BE2C (cell line): ENCODE measurements around the gene OLFM3.

Experiments used
- DNase-seq: peaks from one replicate; pipeline ENCODE4 v3.0.0-alpha.2; 2020
- H3K27me3 ChIP-seq: fragments of 250-450 bp; sonication (Bioruptor Pico); 2 replicates; pipeline ENCODE4 v1.5.1; 2020; ENCODE audit warnings: mild to moderate bottlenecking
- H3K36me3 ChIP-seq: fragments of 250-450 bp; sonication (Bioruptor Pico); 2 replicates; pipeline ENCODE4 v1.5.1; 2020; ENCODE audit warnings: mild to moderate bottlenecking
- H3K4me1 ChIP-seq: fragments of 250-450 bp; sonication (Bioruptor Pico); 2 replicates; pipeline ENCODE4 v1.5.1; 2020
- H3K4me3 ChIP-seq: 2 replicates; pipeline ENCODE4 v1.5.1; 2011; ENCODE audit warnings: low read depth, low read length
- H3K9me3 ChIP-seq: fragments of 250-450 bp; sonication (Bioruptor Pico); 2 replicates; pipeline ENCODE4 v1.5.1; 2020
- TF ChIP-seq, protein P1 (sequence below): IDR thresholded peaks from 2 replicates; pipeline ENCODE4 v1.5.1; 2012; ENCODE audit warnings: mild to moderate bottlenecking, low read depth, low read length

Gene OLFM3

DNA sequence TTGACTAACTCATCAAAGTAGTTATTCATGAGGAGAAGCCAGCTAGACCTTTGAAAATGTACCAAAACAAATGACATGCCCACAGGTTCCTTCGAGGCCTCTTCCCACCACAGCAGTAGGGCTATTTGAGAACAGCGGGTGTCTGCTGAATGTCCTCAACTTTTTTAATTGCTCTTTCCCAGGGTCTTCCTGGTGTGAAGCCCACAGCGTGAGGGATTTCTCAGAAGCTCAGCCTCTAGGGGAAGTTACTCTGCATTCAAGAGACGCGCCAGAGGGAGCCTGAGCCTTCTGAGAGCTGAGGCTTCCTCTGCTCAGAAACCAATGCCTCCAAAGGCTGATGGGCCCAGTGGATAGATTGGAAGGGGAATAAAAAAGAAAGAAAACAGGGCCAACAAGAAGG, 153.6 kb downstream of the OLFM3 start:
- DNase-seq: no peak
- Histone ChIP-seq H3K9me3 (no peaks in the 10 kb centered on the region), H3K36me3 (no peaks in the 10 kb centered on the region; the same call in 1 of the 2 replicates), H3K4me3 (no peak overlapping the region), H3K4me1 (peaks cover 3% of the 10 kb centered on the region; the same call in 1 of the 2 replicates), H3K27me3 (no peaks in the 10 kb centered on the region)
- TF ChIP-seq, protein P1, sequence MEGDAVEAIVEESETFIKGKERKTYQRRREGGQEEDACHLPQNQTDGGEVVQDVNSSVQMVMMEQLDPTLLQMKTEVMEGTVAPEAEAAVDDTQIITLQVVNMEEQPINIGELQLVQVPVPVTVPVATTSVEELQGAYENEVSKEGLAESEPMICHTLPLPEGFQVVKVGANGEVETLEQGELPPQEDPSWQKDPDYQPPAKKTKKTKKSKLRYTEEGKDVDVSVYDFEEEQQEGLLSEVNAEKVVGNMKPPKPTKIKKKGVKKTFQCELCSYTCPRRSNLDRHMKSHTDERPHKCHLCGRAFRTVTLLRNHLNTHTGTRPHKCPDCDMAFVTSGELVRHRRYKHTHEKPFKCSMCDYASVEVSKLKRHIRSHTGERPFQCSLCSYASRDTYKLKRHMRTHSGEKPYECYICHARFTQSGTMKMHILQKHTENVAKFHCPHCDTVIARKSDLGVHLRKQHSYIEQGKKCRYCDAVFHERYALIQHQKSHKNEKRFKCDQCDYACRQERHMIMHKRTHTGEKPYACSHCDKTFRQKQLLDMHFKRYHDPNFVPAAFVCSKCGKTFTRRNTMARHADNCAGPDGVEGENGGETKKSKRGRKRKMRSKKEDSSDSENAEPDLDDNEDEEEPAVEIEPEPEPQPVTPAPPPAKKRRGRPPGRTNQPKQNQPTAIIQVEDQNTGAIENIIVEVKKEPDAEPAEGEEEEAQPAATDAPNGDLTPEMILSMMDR: no peak

DNA sequence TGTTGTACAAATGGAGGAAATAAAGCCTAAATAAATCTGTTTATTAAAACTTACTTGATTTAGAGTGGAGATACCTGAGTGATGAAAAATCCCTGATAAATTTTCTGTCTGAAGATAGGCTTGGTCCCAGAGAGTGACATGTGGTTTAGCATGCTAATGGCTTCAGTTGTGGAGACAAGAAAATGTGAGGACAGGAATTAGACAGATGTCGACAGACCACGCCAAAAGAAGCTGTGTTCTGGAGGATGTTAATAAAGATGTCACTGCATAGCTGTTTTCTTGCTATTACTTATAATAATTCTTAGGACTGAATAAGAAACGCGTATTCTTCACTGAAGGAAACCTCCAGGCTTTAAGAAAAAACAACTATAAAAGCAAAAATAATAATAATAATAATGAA, 154.9 kb downstream of the OLFM3 start:
- Histone ChIP-seq H3K36me3 (no peaks in the 10 kb centered on the region; the same call in 1 of the 2 replicates), H3K27me3 (no peaks in the 10 kb centered on the region), H3K4me1 (peaks cover 3% of the 10 kb centered on the region; the same call in 1 of the 2 replicates), H3K9me3 (no peaks in the 10 kb centered on the region), H3K4me3 (no peak overlapping the region)
- TF ChIP-seq, protein P1: no peak
- no peak for DNase-seq

DNA sequence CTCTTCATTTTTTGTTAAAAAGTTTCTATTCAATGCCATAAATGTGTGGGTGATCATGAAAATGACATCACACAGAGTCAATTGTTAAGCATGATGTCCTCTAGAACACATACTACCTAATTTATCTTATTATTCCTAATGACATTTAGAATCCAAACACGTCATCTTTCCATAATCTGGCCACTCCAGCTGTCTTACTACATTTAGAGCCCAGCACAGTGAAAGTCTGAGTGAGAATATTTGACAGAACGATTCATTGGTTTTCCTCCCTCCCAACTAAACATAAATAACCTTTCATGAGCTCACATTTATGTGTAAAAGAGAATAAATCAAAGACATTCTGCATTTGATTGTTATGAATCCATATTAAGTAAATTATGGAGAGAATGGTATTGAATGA, 160.7 kb downstream of the OLFM3 start:
- Histone ChIP-seq H3K9me3 (no peaks in the 10 kb centered on the region), H3K4me1 (peaks cover 17% of the 10 kb centered on the region; the same call in 1 of the 2 replicates), H3K36me3 (peaks cover 9% of the 10 kb centered on the region), H3K27me3 (no peaks in the 10 kb centered on the region), H3K4me3 (no peak overlapping the region)
- TF ChIP-seq, protein P1: no peak
- DNase-seq: no peak

DNA sequence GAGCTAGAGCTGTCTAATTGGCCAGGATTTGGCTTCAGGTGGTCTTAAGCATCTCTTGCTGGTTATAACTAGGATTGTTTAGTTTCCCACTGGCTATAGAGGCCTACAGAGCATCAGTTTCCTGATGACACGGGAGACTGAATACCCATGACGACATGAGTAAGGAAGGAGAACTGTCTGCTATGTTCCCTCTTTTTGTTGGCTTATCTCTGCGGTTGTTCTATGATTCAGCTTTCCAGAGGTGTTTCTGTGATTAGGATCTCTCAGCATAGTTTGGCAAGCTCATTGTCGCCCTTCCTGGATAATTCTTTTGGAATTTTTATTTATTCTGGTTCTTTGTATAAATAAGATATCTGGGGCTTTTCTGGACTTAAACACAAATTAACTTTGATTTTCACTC, 163.4 kb downstream of the OLFM3 start:
- DNase-seq: no peak
- Histone ChIP-seq H3K4me3 (no peak overlapping the region), H3K27me3 (no peaks in the 10 kb centered on the region), H3K36me3 (peaks cover 20% of the 10 kb centered on the region), H3K9me3 (no peaks in the 10 kb centered on the region), H3K4me1 (peaks cover 17% of the 10 kb centered on the region; the same call in 1 of the 2 replicates)
- TF ChIP-seq, protein P1: no peak

DNA sequence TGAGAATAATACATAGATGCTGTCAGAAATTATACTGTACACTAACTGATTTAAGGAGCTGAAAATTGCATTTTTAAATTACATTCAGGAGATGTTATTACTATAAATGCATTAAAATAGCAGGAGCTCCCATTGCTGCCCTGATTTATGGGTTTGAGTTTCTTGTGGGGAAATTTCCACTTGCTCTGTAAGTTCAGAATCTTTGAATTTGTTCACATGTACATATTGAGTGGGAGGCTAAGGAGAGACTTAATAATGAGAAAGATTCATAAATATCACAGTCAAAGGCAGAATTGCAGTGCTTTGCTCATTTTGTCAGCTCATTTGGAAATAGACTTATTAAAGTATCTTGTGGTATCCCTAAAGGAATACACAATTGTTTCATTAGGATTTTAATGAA, 170.3 kb downstream of the OLFM3 start:
- peaks cover 23% of the 10 kb centered on the region for H3K36me3 ChIP-seq
- no peak for DNase-seq
- H3K9me3 ChIP-seq: no peaks in the 10 kb centered on the region
- no peaks in the 10 kb centered on the region; the same call in 1 of the 2 replicates for H3K4me1 ChIP-seq
- TF ChIP-seq, protein P1: no peak
- no peaks in the 10 kb centered on the region for H3K27me3 ChIP-seq
- no peak overlapping the region for H3K4me3 ChIP-seq

DNA sequence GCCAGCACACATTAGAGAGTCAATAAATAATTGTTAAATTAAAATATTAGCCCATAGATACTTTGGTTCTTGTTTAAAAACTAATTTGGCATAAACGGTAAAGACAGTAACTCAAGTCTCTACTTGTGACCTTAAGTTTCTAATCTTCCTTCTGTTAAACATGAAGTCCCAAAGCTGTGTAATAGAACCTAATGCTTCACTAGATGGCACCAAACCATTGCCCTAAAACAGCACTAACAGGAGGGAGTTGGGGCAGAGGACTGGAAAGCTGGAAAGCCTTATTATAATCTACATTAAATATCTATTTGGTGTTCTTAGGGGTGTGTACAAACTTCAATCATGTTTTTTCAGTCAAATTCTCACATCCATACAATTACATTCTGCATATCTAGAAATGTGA, 176.7 kb downstream of the OLFM3 start:
- H3K9me3 ChIP-seq: no peaks in the 10 kb centered on the region
- H3K36me3 ChIP-seq: peaks cover 5% of the 10 kb centered on the region; the same call in 1 of the 2 replicates
- TF ChIP-seq, protein P1: peak; percentile 86
- H3K4me1 ChIP-seq: peaks cover 30% of the 10 kb centered on the region
- H3K27me3 ChIP-seq: no peaks in the 10 kb centered on the region
- no peak overlapping the region for H3K4me3 ChIP-seq
- peak; percentile 48 for DNase-seq
